Upper lobe of left lung (tissue), 4 donors: Measurements from ENCODE around the gene MICALL1.

Experiments
- EP300 ChIP-seq, 4 donors: sonication (generic); formaldehyde crosslinking; IDR thresholded peaks; one replicate each; pipeline ENCODE4 v1.5.1; 2017; ENCODE audit warnings: antibody characterized with exemption in 4 of 4, control low read depth in 2 of 4
- POLR2A ChIP-seq, 4 donors: fragments of 450-650 bp; IDR thresholded peaks; one replicate each; pipeline ENCODE4 v1.5.1; 2016 to 2017; ENCODE audit warnings: antibody characterized with exemption in 4 of 4, mild to moderate bottlenecking in 2 of 4
- POLR2AphosphoS5 ChIP-seq, 2 donors: sonication (generic); formaldehyde crosslinking; IDR thresholded peaks; one replicate each; pipeline ENCODE4 v1.5.1; 2017; ENCODE audit warnings: antibody characterized with exemption in 2 of 2
- TF ChIP-seq, protein P1 (sequence below), 6 experiments: fragments of 450-650 bp in 4 of 6; fragments of 200-600 bp in 2 of 6; sonication (generic) in 2 of 6; IDR thresholded peaks; one replicate each; pipeline ENCODE4 v1.5.1; 2016 to 2019; ENCODE audit warnings: antibody characterized with exemption in 6 of 6

DNA sequence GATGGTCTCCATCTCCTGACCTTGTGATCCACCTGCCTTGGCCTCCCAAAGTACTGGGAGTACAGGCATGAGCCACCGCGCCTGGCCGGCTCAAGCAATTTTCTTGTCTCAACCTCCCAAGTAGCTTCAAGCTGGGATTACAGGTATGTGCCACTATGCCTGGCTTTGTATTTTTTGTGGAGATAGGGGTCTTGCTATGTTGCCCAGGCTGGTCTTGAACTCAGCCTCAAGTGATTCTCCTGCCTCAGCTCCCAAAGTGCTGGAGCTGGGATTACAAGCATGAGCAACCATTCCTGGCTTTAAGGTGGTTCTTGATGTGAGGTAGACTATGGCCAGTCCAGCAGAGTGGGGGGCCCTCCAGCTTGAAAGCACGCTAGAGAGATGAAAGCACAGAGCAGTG lies 55.0 kb downstream of the MICALL1 start:
- TF ChIP-seq, protein P1, sequence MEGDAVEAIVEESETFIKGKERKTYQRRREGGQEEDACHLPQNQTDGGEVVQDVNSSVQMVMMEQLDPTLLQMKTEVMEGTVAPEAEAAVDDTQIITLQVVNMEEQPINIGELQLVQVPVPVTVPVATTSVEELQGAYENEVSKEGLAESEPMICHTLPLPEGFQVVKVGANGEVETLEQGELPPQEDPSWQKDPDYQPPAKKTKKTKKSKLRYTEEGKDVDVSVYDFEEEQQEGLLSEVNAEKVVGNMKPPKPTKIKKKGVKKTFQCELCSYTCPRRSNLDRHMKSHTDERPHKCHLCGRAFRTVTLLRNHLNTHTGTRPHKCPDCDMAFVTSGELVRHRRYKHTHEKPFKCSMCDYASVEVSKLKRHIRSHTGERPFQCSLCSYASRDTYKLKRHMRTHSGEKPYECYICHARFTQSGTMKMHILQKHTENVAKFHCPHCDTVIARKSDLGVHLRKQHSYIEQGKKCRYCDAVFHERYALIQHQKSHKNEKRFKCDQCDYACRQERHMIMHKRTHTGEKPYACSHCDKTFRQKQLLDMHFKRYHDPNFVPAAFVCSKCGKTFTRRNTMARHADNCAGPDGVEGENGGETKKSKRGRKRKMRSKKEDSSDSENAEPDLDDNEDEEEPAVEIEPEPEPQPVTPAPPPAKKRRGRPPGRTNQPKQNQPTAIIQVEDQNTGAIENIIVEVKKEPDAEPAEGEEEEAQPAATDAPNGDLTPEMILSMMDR (IDR thresholded peaks at IDR 0.05), result no peak
- TF ChIP-seq POLR2AphosphoS5 (IDR thresholded peaks at IDR 0.05), result no peak
- TF ChIP-seq POLR2A (IDR thresholded peaks at IDR 0.05), result no peak
- TF ChIP-seq EP300 (IDR thresholded peaks at IDR 0.05), result no peak
